ENCODE results near the gene GSN.

DNA sequence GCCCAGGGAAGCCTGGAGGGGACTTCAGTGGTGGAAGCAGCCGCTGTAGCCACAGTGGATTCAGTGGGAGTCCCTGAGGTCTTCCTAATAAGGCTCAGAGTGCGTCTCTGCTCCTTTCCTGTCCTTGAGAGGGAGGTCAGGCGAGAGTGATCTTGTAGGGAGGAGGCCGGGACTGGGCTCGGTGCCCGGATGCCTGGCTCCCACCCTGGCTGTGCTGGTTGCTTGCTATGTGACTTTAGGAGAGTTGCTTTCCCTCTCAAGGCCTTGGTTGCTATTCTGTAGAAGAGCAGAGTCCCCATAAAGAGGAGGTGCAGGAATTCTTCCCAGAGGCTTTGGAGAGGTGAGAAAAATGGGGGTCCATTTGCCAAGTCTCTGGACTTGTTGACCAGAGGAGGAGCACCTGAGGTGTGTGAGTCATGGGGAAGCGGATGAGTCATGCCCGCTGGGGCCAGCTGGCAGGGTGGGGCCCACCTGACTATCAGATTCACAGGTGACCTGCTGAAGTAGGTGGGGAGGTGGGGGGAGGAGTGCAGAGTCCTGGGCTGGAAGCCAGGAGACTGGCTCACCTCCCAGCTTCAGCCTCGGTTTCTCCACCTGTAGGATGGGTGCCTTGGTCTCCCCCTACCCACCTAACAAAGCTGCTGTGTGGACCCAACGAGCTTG is 13.8 kb downstream of the GSN start:
- TF ChIP-seq, protein P1, sequence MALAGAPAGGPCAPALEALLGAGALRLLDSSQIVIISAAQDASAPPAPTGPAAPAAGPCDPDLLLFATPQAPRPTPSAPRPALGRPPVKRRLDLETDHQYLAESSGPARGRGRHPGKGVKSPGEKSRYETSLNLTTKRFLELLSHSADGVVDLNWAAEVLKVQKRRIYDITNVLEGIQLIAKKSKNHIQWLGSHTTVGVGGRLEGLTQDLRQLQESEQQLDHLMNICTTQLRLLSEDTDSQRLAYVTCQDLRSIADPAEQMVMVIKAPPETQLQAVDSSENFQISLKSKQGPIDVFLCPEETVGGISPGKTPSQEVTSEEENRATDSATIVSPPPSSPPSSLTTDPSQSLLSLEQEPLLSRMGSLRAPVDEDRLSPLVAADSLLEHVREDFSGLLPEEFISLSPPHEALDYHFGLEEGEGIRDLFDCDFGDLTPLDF (CRISPR knock-in tag; IDR thresholded peaks at IDR 0.05): no peak
- TF ChIP-seq JUNB (CRISPR knock-in tag; IDR thresholded peaks at IDR 0.05; ENCODE audit: borderline replicate concordance) (peak; percentile 99), ZSCAN30 (CRISPR knock-in tag; IDR thresholded peaks at IDR 0.05) (no peak), CHD2 (IDR thresholded peaks at IDR 0.05; ENCODE audit: low read depth, low read length) (no peak), USF2 (IDR thresholded peaks at IDR 0.05; ENCODE audit: low read depth, low read length) (no peak), USF2 (CRISPR knock-in tag; IDR thresholded peaks at IDR 0.05; ENCODE audit: borderline replicate concordance) (no peak), ZNF780A (CRISPR knock-in tag; IDR thresholded peaks at IDR 0.05) (no peak)

All from HepG2 (cell line).